GM12873 (cell line): ENCODE data around the gene EVA1A.

Source experiments
- TF ChIP-seq, protein P1 (sequence below): IDR thresholded peaks from 2 replicates; pipeline ENCODE4 v1.5.1; 2012; ENCODE audit warnings: low read depth, mild to moderate bottlenecking, moderate library complexity, low read length, control low read depth; ENCODE audit not compliant: insufficient read depth; ENCODE audit errors: missing control alignments

Gene EVA1A

DNA sequence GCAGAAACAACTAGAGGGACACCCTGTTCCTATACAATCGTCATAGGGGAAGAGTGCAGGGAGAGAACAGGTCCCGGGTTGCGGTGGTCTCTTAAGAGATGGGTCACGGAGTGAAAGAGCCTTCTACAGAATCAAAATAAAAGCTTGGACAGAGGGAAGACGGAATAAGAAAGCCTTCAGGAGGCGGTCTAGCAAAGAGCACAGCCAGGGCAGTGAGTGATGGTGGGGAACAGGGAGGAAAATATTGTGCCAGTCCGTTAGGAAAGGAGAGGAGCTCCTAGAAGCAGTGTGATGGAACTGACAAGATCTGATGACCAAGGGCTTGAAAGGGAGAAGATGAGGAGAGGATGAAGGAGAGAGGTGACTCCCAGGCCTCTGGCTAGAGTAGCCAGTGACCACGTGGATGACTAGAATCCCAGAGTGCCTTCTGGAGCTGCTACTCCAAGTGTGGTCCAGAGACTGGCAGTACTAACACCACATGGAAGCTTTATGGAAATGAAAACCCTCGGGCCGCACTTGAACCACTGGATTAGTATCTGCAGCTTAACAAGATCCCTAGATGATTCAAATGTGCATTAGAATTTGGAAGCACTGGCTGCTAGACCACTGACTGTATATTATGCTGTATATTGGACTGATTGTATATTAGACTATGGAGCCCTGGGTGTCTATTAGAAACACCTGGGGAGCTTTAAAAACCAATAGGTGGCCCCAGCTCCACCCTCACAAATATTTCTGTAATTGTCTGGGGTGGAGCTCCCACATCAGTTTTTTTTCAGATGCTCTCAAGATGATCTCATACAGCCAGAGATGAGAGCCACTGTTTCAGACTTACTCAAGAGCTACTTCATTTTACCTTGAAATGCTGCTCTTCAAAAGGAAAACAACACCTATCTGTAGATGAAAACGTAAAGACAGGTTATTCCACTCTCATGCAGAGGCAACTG, 1.1 kb upstream of the EVA1A start:
- TF ChIP-seq, protein P1, sequence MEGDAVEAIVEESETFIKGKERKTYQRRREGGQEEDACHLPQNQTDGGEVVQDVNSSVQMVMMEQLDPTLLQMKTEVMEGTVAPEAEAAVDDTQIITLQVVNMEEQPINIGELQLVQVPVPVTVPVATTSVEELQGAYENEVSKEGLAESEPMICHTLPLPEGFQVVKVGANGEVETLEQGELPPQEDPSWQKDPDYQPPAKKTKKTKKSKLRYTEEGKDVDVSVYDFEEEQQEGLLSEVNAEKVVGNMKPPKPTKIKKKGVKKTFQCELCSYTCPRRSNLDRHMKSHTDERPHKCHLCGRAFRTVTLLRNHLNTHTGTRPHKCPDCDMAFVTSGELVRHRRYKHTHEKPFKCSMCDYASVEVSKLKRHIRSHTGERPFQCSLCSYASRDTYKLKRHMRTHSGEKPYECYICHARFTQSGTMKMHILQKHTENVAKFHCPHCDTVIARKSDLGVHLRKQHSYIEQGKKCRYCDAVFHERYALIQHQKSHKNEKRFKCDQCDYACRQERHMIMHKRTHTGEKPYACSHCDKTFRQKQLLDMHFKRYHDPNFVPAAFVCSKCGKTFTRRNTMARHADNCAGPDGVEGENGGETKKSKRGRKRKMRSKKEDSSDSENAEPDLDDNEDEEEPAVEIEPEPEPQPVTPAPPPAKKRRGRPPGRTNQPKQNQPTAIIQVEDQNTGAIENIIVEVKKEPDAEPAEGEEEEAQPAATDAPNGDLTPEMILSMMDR: no peak

DNA sequence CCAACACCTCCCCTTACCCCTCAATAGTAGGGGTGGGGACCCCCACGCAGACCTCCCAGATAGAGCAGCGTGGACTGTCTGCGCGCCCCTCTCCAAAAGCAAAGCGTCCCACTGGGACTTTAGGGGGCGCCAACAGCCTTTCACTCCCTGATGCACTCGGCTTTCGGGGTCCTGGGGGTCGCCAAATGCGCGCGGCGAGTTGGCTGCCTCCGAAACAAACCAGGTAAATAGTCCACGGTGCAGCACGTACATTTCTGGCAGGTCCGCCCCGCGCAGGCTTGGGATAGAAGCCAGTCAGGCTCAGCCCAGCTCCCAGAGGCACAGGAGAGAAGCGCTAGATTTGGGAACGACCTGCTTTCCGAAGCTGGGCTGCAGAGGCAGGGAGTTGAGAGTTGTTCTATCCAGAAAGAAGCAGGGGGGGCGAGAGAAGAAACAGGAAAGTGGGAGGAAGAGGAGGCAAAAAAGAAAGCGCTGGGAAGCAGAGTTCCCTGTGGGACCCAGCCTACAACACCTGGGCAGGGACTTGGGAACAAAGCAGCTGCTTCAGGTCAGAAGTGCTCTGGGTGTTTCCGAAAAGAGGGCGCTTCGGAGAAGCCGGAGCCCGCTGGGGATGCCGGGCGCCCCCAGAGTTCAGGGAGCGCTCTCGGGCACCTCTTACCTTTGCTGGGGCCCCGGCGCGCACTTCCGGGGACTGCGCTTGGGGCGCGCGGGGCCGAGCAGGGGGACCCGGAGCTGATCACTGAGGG, 544 bp downstream of the EVA1A start:
- TF ChIP-seq, protein P1: no peak

DNA sequence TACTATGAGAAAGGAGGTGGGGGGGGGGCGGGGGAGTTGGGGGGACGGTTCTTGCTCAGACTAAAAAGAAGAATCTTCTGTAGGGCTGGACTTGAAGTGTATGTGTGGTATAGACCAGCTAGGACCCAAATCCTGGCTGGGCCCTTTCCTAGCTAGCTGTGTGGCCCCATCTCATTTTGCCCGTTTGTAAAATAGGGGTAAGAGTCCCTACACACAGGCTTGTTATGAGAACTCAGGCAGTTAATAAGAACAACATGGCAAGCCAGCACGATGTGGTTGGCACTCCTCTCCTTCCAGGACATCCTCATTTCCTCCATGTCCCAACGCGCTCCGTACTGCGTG, 1.1 kb downstream of the EVA1A start:
- TF ChIP-seq, protein P1: no peak

DNA sequence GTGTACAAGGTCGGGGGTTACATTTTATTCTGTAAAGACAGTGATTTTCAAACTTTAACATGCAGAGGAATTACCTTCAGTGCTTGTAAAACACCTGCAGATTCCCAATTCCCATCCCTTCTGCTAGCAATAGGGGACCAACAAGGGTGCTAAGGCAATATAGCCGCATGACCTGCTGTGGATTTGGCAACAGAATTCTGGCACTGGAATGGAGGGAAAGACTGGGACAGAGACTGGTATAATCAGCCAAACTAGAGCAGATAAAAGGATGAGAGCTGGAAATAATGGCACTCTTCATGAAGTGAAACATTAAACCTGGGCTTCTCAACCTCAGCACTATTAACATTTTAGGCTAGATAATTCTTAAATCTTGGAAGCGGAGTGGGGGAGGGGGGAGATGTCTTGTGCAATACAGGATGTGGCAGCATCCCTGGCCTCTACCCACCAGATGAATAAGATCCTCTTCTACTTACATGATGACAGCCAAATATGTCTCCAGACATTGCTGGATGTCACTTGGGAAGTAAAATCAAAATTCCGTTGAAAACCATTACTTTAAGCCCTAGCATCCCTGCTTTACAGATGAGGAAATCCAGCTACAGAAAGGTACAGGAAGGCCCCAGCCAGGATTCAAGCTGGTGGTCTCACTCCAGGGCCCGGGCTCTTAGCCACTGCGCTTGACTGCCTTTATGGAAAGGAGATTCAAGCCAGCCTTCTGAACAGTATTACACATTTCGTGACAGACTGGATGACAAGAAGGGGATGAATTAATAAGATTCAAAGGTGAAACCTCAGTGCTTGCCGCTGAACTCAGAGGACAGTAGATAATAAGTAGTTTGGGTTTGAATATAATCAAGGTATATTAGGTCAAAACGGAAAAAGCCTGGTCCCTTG, 1.7 kb downstream of the EVA1A start:
- TF ChIP-seq, protein P1: no peak

DNA sequence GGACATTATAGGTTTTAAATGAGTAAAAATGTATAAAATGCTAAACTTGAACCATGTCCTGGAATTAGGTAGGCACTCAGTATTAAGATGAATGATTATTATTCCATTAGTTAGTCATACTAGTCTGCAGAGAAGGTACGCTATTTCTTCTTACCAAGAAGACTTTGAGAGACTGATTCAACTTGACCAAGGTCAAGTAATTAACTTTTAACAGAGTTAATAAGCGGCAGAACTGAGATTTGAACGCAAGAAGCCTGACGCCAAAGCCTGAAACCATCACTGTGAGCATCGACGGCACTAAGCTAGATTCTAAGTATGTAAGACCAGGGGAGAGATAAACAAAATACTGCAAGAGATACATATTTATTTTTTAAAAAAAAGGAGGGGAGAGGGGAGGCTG, 2.6 kb downstream of the EVA1A start:
- TF ChIP-seq, protein P1: no peak

DNA sequence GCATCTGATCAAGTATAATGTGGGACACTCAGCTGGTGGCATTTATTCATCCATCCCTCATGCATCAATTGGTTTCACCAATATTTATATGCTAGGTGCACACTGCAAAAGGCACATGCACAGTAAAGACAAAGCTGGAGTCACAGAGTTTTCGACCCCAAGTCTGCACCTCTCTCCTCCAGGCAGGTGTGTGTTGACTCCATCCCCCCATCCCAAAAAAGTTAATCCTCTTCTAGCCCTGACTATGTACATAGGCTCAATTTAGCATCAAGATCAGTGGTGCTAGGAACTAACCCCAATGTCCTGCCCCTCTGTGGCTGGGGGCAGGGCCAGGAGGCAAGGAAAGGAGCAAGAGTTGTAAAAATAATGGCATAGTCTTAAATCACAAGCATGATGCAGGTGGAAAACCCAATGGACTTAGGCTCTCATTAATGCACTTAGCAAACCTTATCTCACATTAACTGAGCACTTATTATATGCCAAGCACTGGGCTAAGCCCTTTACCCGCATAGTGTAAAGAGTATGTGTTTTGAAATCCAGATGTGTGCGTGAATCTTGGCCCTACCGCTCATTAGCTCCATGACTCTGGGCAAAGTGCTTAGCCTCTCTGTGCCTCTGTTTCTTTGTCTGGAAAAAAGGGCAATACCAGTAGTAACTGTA, 3.1 kb downstream of the EVA1A start:
- TF ChIP-seq, protein P1: no peak
